Neural cell (in vitro differentiated cells): ENCODE measurements around the gene GGT6. TPM values are rescaled to one million over a fixed set of nuclear protein-coding genes. Genes with fewer than 3 reads are reported as not detected.

Experiments used
- H2AFZ ChIP-seq: fragments of 200-600, 300-800 bp; sonication (generic), shearing (Covaris generic); 2 replicates; pipeline ENCODE4 v1.6.0; 2014; ENCODE audit warnings: low read depth, mild to moderate bottlenecking, antibody characterized with exemption, low read length, moderate library complexity
- H3F3A ChIP-seq: fragments of 200-600 bp; shearing (Covaris generic); 2 replicates; pipeline ENCODE4 v1.6.1; 2016; ENCODE audit warnings: mild to moderate bottlenecking, moderate library complexity, mixed read lengths, antibody characterized with exemption, low read length; ENCODE audit not compliant: insufficient read depth, poor library complexity, severe bottlenecking
- H3K27ac ChIP-seq: fragments of 200-600, 300-800 bp; sonication (generic), shearing (Covaris generic); 2 replicates; pipeline ENCODE4 v1.5.1; 2014; ENCODE audit warnings: mild to moderate bottlenecking, low read length, moderate library complexity
- H3K27me3 ChIP-seq: fragments of 300-800, 200-600 bp; sonication (generic), shearing (Covaris generic); 2 replicates; pipeline ENCODE4 v1.6.0; 2014; ENCODE audit warnings: mild to moderate bottlenecking, low read depth, low read length, moderate library complexity; ENCODE audit not compliant: insufficient read depth
- H3K36me3 ChIP-seq: fragments of 300-800, 200-600 bp; sonication (generic), shearing (Covaris generic); 2 replicates; pipeline ENCODE4 v1.5.1; 2014; ENCODE audit warnings: mild to moderate bottlenecking, antibody characterized with exemption, low read length, moderate library complexity; ENCODE audit not compliant: insufficient read depth
- H3K4me2 ChIP-seq: fragments of 300-800, 200-600 bp; sonication (generic), shearing (Covaris generic); 2 replicates; pipeline ENCODE4 v1.6.0; 2014; ENCODE audit warnings: mild to moderate bottlenecking, low read length
- H3K4me3 ChIP-seq: fragments of 300-800, 200-600 bp; sonication (generic), shearing (Covaris generic); 2 replicates; pipeline ENCODE4 v1.5.1; 2014; ENCODE audit warnings: mild to moderate bottlenecking, low read length, moderate library complexity
- H3K79me2 ChIP-seq: fragments of 200-600 bp; shearing (Covaris generic); replicated peaks from 2 replicates; pipeline ENCODE4 v1.6.0; 2014; ENCODE audit warnings: mild to moderate bottlenecking, low read length, moderate library complexity; ENCODE audit not compliant: insufficient read depth
- H3K9ac ChIP-seq: fragments of 300-800, 200-600 bp; sonication (generic), shearing (Covaris generic); 2 replicates; pipeline ENCODE4 v1.6.1; 2016; ENCODE audit warnings: mild to moderate bottlenecking, low read length, mixed read lengths
- H3K9me2 ChIP-seq: fragments of 200-600 bp; shearing (Covaris generic); 2 replicates; pipeline ENCODE4 v1.6.1; 2016; ENCODE audit warnings: mild to moderate bottlenecking, low read length, mixed read lengths; ENCODE audit not compliant: insufficient read depth
- H3K9me3 ChIP-seq: fragments of 200-600, 300-800 bp; sonication (generic), shearing (Covaris generic); 2 replicates; pipeline ENCODE4 v1.6.1; 2016; ENCODE audit warnings: mild to moderate bottlenecking, mixed run types, low read length, moderate library complexity, mixed read lengths
- H4K20me1 ChIP-seq: fragments of 200-600 bp; shearing (Covaris generic); 2 replicates; pipeline ENCODE4 v1.6.1; 2016; ENCODE audit warnings: mild to moderate bottlenecking, mixed run types; ENCODE audit not compliant: insufficient read depth
- CTCF ChIP-seq: fragments of 450-650 bp; IDR thresholded peaks from 2 replicates; pipeline ENCODE4 v1.5.1; 2014; ENCODE audit warnings: antibody characterized with exemption, mild to moderate bottlenecking, moderate library complexity; ENCODE audit not compliant: poor library complexity, severe bottlenecking
- EP300 ChIP-seq: fragments of 450-650 bp; conservative IDR thresholded peaks from 2 replicates; pipeline ENCODE4 v1.6.1; 2014; ENCODE audit warnings: antibody characterized with exemption, mild to moderate bottlenecking, moderate library complexity; ENCODE audit not compliant: poor library complexity, severe bottlenecking
- EZH2 ChIP-seq: fragments of 200-600, 300-800 bp; shearing (Covaris generic), sonication (generic); IDR thresholded peaks from 2 replicates; pipeline ENCODE4 v1.6.1; 2014; ENCODE audit warnings: antibody characterized with exemption, low read length, borderline replicate concordance, mild to moderate bottlenecking; ENCODE audit not compliant: insufficient read depth, poor library complexity, severe bottlenecking
- MXI1 ChIP-seq: fragments of 450-650 bp; conservative IDR thresholded peaks from 2 replicates; pipeline ENCODE4 v1.6.1; 2014; ENCODE audit warnings: antibody characterized with exemption, mild to moderate bottlenecking; ENCODE audit not compliant: poor library complexity, severe bottlenecking
- POLR2AphosphoS5 ChIP-seq: IDR thresholded peaks from 2 replicates; pipeline ENCODE4 v1.6.1; 2012
- RAD21 ChIP-seq: fragments of 450-650 bp; conservative IDR thresholded peaks from 2 replicates; pipeline ENCODE4 v1.6.1; 2014; ENCODE audit warnings: antibody characterized with exemption, mild to moderate bottlenecking, moderate library complexity
- REST ChIP-seq: IDR thresholded peaks from 2 replicates; pipeline ENCODE4 v1.6.1; 2012; ENCODE audit warnings: borderline replicate concordance
- SMC3 ChIP-seq: fragments of 450-650 bp; conservative IDR thresholded peaks from 2 replicates; pipeline ENCODE4 v1.6.1; 2014; ENCODE audit warnings: antibody characterized with exemption, mild to moderate bottlenecking, moderate library complexity; ENCODE audit not compliant: poor library complexity
- TAF1 ChIP-seq: IDR thresholded peaks from 2 replicates; pipeline ENCODE4 v1.6.1; 2012; ENCODE audit warnings: low read depth
- polyA plus RNA-seq: library from polyadenylated mRNA; depleted of rRNA; stranded (reverse); fragments of >200 nt; gene quantifications from 2 replicates; pipeline ENCODE4 v1.2.3, GENCODE V29; 2014

Gene GGT6
- polyA plus RNA-seq, 1 donor from 2014 or later, result not detected

- TF ChIP-seq SMC3, result no peak
Observed at GRCh38 chr17:4560837-4561256, 470 bp upstream of the GGT6 start (continued).

GRCh38 chr17:4559966-4560365, 411 bp downstream of the GGT6 start:
- Histone ChIP-seq H3F3A (peaks cover 8% of the 10 kb centered on the region), H4K20me1 (no peaks in the 10 kb centered on the region), H3K4me3 (no peak overlapping the region), H3K9me3 (no peaks in the 10 kb centered on the region), H2AFZ (no peak overlapping the region), H3K36me3 (no peaks in the 10 kb centered on the region), H3K9me2 (no peaks in the 10 kb centered on the region), H3K4me2 (no peak overlapping the region), H3K27ac (no peak overlapping the region), H3K79me2 (no peaks in the 10 kb centered on the region), H3K27me3 (no peaks in the 10 kb centered on the region), H3K9ac (no peak overlapping the region)
- TF ChIP-seq EZH2 (no peak), RAD21 (no peak), EP300 (no peak), TAF1 (no peak), MXI1 (no peak), SMC3 (no peak), CTCF (no peak), REST (no peak), POLR2AphosphoS5 (no peak)

GRCh38 chr17:4559139-4559791, 1.1 kb downstream of the GGT6 start:
- Histone ChIP-seq H3K36me3 (no peaks in the 10 kb centered on the region), H3K27ac (no peak overlapping the region), H3K79me2 (no peaks in the 10 kb centered on the region), H3K9ac (no peak overlapping the region), H4K20me1 (no peaks in the 10 kb centered on the region), H3K9me3 (no peaks in the 10 kb centered on the region), H3K4me2 (no peak overlapping the region), H3K27me3 (no peaks in the 10 kb centered on the region), H2AFZ (no peak overlapping the region), H3F3A (peaks cover 8% of the 10 kb centered on the region), H3K4me3 (no peak overlapping the region), H3K9me2 (no peaks in the 10 kb centered on the region)
- no peak for TF ChIP-seq REST
